NAMALWA (cell line): ENCODE data around the gene MYH1.

Experiments
- DNase-seq: peaks from one replicate; pipeline ENCODE4 v3.0.0-alpha.2; 2015; ENCODE audit warnings: low spot score

MYH1 gene

GRCh38 chr17:10482252-10482651 is 36.1 kb downstream of the MYH1 start:
- DNase-seq = no peak

GRCh38 chr17:10477701-10478100 is 40.6 kb downstream of the MYH1 start:
- no peak for DNase-seq

- DNase-seq = no peak
Measured at GRCh38 chr17:10474536-10474935, 43.8 kb downstream of the MYH1 start.

- DNase-seq = no peak
Measured at GRCh38 chr17:10471858-10472257, 46.5 kb downstream of the MYH1 start.

- DNase-seq = no peak
Measured at GRCh38 chr17:10469459-10469858, 48.9 kb downstream of the MYH1 start, which contains the start of gene MYH4. MYH4 (minus strand) TSS chr17:10469559; CDS start chr17:10466745, 2,814 bp downstream.

- no peak for DNase-seq
Measured at GRCh38 chr17:10463402-10463801, 54.9 kb downstream of the MYH1 start.

- DNase-seq = no peak
Measured at GRCh38 chr17:10460062-10460461, 58.3 kb downstream of the MYH1 start.

GRCh38 chr17:10458701-10459100 is 59.6 kb downstream of the MYH1 start:
- no peak for DNase-seq

GRCh38 chr17:10457952-10458351 is 60.4 kb downstream of the MYH1 start:
- DNase-seq = no peak

- DNase-seq = peak; percentile 1
Measured at GRCh38 chr17:10447026-10447931, 71.1 kb downstream of the MYH1 start.
